ENCODE measurements around the gene ARHGAP44.

Gene ARHGAP44

GRCh38 chr17:12789481-12790248 is at the start of gene ARHGAP44:
ARHGAP44 (plus strand) TSS chr17:12789498; CDS start chr17:12789839, 341 bp downstream.
- Mint-ChIP-seq H3K27me3 (ENCODE audit: low read depth) (peaks cover 58% of the 10 kb centered on the region), H3K4me1 (no peaks in the 10 kb centered on the region), H3K4me3 (peak within 1 kb of the TSS; percentile 91 to 96 (median 91)), H3K36me3 (ENCODE audit: low read depth) (no peaks in the 10 kb centered on the region), H3K27ac (peak within 1 kb of the TSS in 2 of 3 experiments; percentile 40 to 73), H3K9me3 (no peaks in the 10 kb centered on the region)
- TF ChIP-seq CTCF (IDR thresholded peaks at IDR 0.05; ENCODE audit: unreplicated experiment in 3 of 3), result no peak

GRCh38 chr17:12739500-12739899 is 49.8 kb upstream of the ARHGAP44 start:
- no peak for TF ChIP-seq CTCF (IDR thresholded peaks at IDR 0.05; ENCODE audit: unreplicated experiment in 3 of 3)
- Mint-ChIP-seq H3K27ac (no peak overlapping the region), H3K9me3 (no peaks in the 10 kb centered on the region), H3K27me3 (ENCODE audit: low read depth) (peaks cover 7% of the 10 kb centered on the region), H3K36me3 (ENCODE audit: low read depth) (no peaks in the 10 kb centered on the region), H3K4me3 (no peak overlapping the region), H3K4me1 (peaks cover 10% of the 10 kb centered on the region)

GRCh38 chr17:12743046-12743445 is 46.3 kb upstream of the ARHGAP44 start:
- no peaks in the 10 kb centered on the region for H3K9me3 Mint-ChIP-seq
- peaks cover 5% of the 10 kb centered on the region for H3K4me1 Mint-ChIP-seq
- no peak overlapping the region for H3K4me3 Mint-ChIP-seq
- no peak for TF ChIP-seq CTCF (IDR thresholded peaks at IDR 0.05; ENCODE audit: unreplicated experiment in 3 of 3)
- no peak overlapping the region for H3K27ac Mint-ChIP-seq
- H3K27me3 Mint-ChIP-seq (ENCODE audit: low read depth), result no peaks in the 10 kb centered on the region
- H3K36me3 Mint-ChIP-seq (ENCODE audit: low read depth), result no peaks in the 10 kb centered on the region

GRCh38 chr17:12744298-12744697 is 45.0 kb upstream of the ARHGAP44 start:
- no peak for TF ChIP-seq CTCF (IDR thresholded peaks at IDR 0.05; ENCODE audit: unreplicated experiment in 3 of 3)
- Mint-ChIP-seq H3K4me3 (no peak overlapping the region), H3K27ac (no peak overlapping the region), H3K27me3 (ENCODE audit: low read depth) (no peaks in the 10 kb centered on the region), H3K9me3 (no peaks in the 10 kb centered on the region), H3K36me3 (ENCODE audit: low read depth) (no peaks in the 10 kb centered on the region), H3K4me1 (peaks cover 5% of the 10 kb centered on the region)

GRCh38 chr17:12744786-12745185 is 44.5 kb upstream of the ARHGAP44 start:
- TF ChIP-seq CTCF (IDR thresholded peaks at IDR 0.05; ENCODE audit: unreplicated experiment in 3 of 3), result no peak
- H3K27ac Mint-ChIP-seq, result no peak overlapping the region
- peaks cover 5% of the 10 kb centered on the region for H3K4me1 Mint-ChIP-seq
- H3K36me3 Mint-ChIP-seq (ENCODE audit: low read depth), result no peaks in the 10 kb centered on the region
- no peak overlapping the region for H3K4me3 Mint-ChIP-seq
- H3K27me3 Mint-ChIP-seq (ENCODE audit: low read depth), result no peaks in the 10 kb centered on the region
- no peaks in the 10 kb centered on the region for H3K9me3 Mint-ChIP-seq

- H3K27me3 Mint-ChIP-seq (ENCODE audit: low read depth), result no peaks in the 10 kb centered on the region
- no peak overlapping the region for H3K4me3 Mint-ChIP-seq
- no peak overlapping the region for H3K27ac Mint-ChIP-seq
- no peaks in the 10 kb centered on the region for H3K9me3 Mint-ChIP-seq
- H3K4me1 Mint-ChIP-seq, result peaks cover 5% of the 10 kb centered on the region
- no peaks in the 10 kb centered on the region for H3K36me3 Mint-ChIP-seq (ENCODE audit: low read depth)
- TF ChIP-seq CTCF (IDR thresholded peaks at IDR 0.05; ENCODE audit: unreplicated experiment in 3 of 3), result no peak
These were observed 43.8 kb upstream of the ARHGAP44 start for GRCh38 chr17:12745486-12745885.

All from nephron (organoid).